A673 (cell line): ENCODE measurements around the gene GPR27. TPM values are rescaled to one million over a fixed set of nuclear protein-coding genes. Genes with fewer than 3 reads are reported as not detected.

Source experiments
- BruUV-seq: library from RNA; stranded (reverse); fragments of 400-500 nt; replicated peaks from 2 replicates; lab custom pipeline; 2021; lab: Mats Ljungman, UMichigan
- CTCF ChIA-PET: fragments of 300-600 bp; sonication (Branson Sonifier 250); formaldehyde crosslinking; loops from one replicate; lab custom pipeline; 2022; ENCODE audit warnings: antibody characterized with exemption; lab: Charles Lee
- POLR2A ChIA-PET: fragments of 300-600 bp; sonication (Branson Sonifier 250); formaldehyde crosslinking; loops from one replicate; lab custom pipeline; 2022; ENCODE audit warnings: antibody characterized with exemption; ENCODE audit not compliant: low non-redundant PET; lab: Charles Lee
- DNase-seq: peaks from one replicate; pipeline ENCODE4 v3.0.0-alpha.2; 2015; ENCODE audit warnings: low spot score
- H3K27ac ChIP-seq: fragments of 200-600 bp; sonication (generic); 2 replicates; pipeline ENCODE4 v1.5.1; 2016; ENCODE audit warnings: mixed run types, low read depth, mild to moderate bottlenecking, mixed read lengths, antibody characterized with exemption, low read length; ENCODE audit not compliant: poor library complexity, severe bottlenecking
- H3K27me3 ChIP-seq: fragments of 200-600 bp; sonication (generic); replicated peaks from 2 replicates; pipeline ENCODE4 v1.6.1; 2017; ENCODE audit warnings: mixed run types, low read depth, mild to moderate bottlenecking, mixed read lengths, antibody characterized with exemption, low read length; ENCODE audit not compliant: insufficient read depth, poor library complexity
- H3K36me3 ChIP-seq: fragments of 200-600 bp; sonication (generic); 2 replicates; pipeline ENCODE4 v1.6.1; 2016; ENCODE audit warnings: mixed run types, mild to moderate bottlenecking, mixed read lengths, antibody characterized with exemption, low read length; ENCODE audit not compliant: insufficient read depth, poor library complexity, severe bottlenecking
- H3K4me1 ChIP-seq: fragments of 200-600 bp; sonication (generic); 2 replicates; pipeline ENCODE4 v1.6.1; 2017; ENCODE audit warnings: mixed run types, mild to moderate bottlenecking, mixed read lengths, antibody characterized with exemption, low read length; ENCODE audit not compliant: insufficient read depth, poor library complexity, severe bottlenecking
- H3K4me3 ChIP-seq: fragments of 200-600 bp; sonication (generic); 2 replicates; pipeline ENCODE4 v1.5.1; 2016; ENCODE audit warnings: low read depth, mixed run types, mild to moderate bottlenecking, mixed read lengths, low read length; ENCODE audit not compliant: poor library complexity, severe bottlenecking
- H3K9me3 ChIP-seq: fragments of 200-600 bp; sonication (generic); 2 replicates; pipeline ENCODE4 v1.6.1; 2016; ENCODE audit warnings: mixed run types, low read depth, mild to moderate bottlenecking, mixed read lengths, antibody characterized with exemption, low read length; ENCODE audit not compliant: poor library complexity, severe bottlenecking
- CTCF ChIP-seq: fragments of 300-800, 200-600 bp; sonication (generic); conservative IDR thresholded peaks from 2 replicates; pipeline ENCODE4 v1.5.1; 2017; ENCODE audit warnings: low read depth, mild to moderate bottlenecking, antibody characterized with exemption, low read length, moderate library complexity, mixed read lengths
- EZH2 ChIP-seq: fragments of 200-600 bp; sonication (generic); IDR thresholded peaks from 2 replicates; pipeline ENCODE4 v1.6.1; 2017; ENCODE audit warnings: borderline replicate concordance, low read depth, mild to moderate bottlenecking, mixed read lengths, antibody characterized with exemption, low read length; ENCODE audit not compliant: poor library complexity, severe bottlenecking
- intact Hi-C: fragments of 100-400 bp; cut with micrococcal nuclease; formaldehyde crosslinking; loops from one replicate; pipeline ENCODE4 v1.10.0; 2022; ENCODE audit not compliant: unreplicated experiment
- total RNA-seq: library from RNA; stranded (reverse); gene quantifications from 2 replicates; pipeline ENCODE4 v1.2.3, GENCODE V29; 2021

Gene GPR27
- total RNA-seq, 1 experiment from 2014 or later, result 6.4 TPM

DNA sequence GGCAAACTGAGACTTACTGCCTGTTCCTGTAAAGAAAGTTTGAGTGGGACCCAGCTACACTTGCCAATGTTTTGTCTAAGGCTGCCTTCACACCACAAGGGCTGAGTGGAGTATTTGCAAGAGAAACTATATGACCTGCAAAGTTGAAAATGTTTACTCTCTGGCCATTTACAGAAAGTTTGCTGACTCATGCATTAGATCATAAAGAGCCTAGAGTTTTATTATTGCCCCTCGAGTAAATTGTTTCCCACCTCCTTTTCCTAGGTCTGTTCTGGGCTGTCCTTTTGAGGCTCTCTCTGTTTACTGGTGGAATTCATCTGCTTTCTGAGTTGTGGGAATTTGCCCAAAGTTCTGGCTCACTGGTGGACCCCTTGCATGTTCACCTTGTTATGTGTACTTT lies 38.0 kb downstream of the GPR27 start:
- Histone ChIP-seq H3K9me3 (no peaks in the 10 kb centered on the region), H3K27ac (no peak overlapping the region), H3K27me3 (no peaks in the 10 kb centered on the region), H3K4me3 (no peak overlapping the region), H3K4me1 (no peaks in the 10 kb centered on the region), H3K36me3 (no peaks in the 10 kb centered on the region)
- POLR2A ChIA-PET, result no interaction called here
- CTCF ChIA-PET, result no interaction called here
- BruUV-seq, result no TSS peak
- intact Hi-C loops, result no loop called here
- DNase-seq, result no peak
- TF ChIP-seq CTCF (no peak), EZH2 (no peak)

- no TSS peak for BruUV-seq
- Histone ChIP-seq H3K27me3 (no peaks in the 10 kb centered on the region), H3K27ac (no peak overlapping the region), H3K4me3 (no peak overlapping the region), H3K4me1 (no peaks in the 10 kb centered on the region), H3K36me3 (no peaks in the 10 kb centered on the region), H3K9me3 (no peaks in the 10 kb centered on the region)
- ChIA-PET CTCF (no interaction called here), POLR2A (no interaction called here)
- intact Hi-C loops, result no loop called here
- no peak for DNase-seq
- TF ChIP-seq EZH2 (no peak), CTCF (no peak)
Observed at GRCh38 chr3:71796290-71796689, 42.6 kb downstream of the GPR27 start.

DNA sequence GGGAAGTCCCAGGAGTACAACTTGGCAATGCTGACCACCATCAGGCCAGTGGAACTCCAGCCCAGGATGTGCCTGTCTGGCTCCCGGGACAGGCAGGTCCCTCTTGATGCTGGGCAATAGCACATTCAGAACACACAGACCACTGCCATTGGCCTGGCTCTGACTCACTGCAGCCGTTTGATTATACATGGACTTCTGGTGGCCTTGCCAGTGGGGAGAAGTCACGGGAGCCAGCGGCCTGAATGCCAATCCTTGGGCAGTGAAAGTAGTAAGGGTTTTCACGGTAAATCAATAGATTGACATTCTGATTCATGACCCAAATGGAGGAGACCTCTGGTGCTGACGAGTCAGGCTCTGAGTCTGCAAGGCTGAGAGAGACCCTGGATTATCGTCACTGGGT lies 43.8 kb downstream of the GPR27 start:
- H3K27ac ChIP-seq, result no peak overlapping the region
- TF ChIP-seq CTCF (no peak), EZH2 (no peak)
- H3K36me3 ChIP-seq, result no peaks in the 10 kb centered on the region
- no peaks in the 10 kb centered on the region for H3K4me1 ChIP-seq
- ChIA-PET CTCF (no interaction called here), POLR2A (no interaction called here)
- intact Hi-C loops, result no loop called here
- DNase-seq, result no peak
- no peak overlapping the region for H3K4me3 ChIP-seq
- no TSS peak for BruUV-seq
- no peaks in the 10 kb centered on the region for H3K9me3 ChIP-seq
- no peaks in the 10 kb centered on the region for H3K27me3 ChIP-seq
